ENCODE measurements around the gene GBGT1. TPM values are rescaled to one million over a fixed set of nuclear protein-coding genes. Genes with fewer than 3 reads are reported as not detected.

Gene GBGT1
- total RNA-seq, 2 experiments from 2014 or later, result 3.6 to 4.1 TPM

DNA sequence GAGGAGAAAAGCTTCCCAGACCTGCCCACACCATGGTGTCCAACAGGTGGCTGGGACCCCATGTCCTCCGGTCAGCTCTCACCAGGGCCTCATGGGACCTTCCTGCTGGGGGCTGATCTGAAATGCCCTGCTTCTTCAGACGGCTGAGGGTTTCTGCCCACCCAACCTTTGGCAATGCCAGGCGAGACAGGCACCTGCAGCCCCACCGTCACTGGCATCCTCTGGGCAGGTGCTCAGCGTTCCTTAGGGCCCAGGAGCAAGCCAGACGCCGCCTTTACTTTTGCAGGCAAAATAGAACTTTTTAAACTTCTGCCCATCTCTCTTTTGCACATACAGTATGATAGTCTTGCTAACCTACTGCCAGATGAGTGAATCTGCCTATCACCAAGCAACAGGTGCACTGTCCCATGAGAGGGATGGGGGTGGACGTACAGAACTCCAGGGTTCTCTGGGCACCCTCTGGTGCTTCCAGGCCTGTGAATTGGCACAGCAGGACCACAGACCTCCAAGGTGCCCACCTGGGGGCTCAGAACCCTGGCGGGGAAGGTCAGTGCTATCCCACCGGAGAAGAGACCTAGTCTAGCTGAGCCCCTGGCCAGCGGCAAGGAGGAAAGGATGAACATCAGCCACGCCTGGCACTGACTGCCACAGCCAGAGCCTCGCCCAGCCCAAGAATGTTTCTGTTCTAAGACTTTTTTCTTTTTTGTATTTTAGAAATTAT lies 37.9 kb upstream of the GBGT1 start:
- intact Hi-C loops (cut with micrococcal nuclease), result no loop called here

DNA sequence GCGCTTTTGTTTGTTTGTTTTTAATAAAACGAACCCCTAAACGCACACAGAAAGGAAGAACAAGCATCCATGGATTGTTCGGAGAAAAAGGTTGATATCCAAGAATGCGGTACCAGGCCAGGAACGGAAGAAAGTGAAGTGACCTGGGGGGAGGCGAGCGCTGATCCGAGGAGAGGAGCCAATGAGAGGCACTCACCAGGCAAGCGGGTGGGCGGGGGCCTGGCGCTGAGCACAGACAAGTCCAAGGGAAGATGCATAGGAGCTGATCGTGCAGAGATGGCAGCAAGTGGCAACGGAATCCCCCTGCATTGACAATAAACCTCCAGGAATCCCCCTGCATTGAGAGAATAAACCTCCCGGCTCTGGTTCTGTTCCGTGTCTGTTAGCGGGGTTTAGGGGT lies 36.9 kb upstream of the GBGT1 start:
- Mint-ChIP-seq H3K27ac (no peak overlapping the region), H3K4me3 (no peak overlapping the region), H3K9me3 (no peaks in the 10 kb centered on the region), H3K4me1 (ENCODE audit: low read depth) (peaks cover 3% of the 10 kb centered on the region), H3K27me3 (peaks cover 8% of the 10 kb centered on the region), H3K36me3 (ENCODE audit: low read depth) (no peaks in the 10 kb centered on the region)
- ATAC-seq, result no peak
- DNase-seq, result no peak
- ChIA-PET POLR2A (no interaction called here), CTCF (interaction anchor here (1.3 to 2.8 kb wide), 2 partner anchors 13 to 38 kb away, joined by 3 to 18 read pairs; no protein-coding TSS in a partner anchor)
- intact Hi-C loops (cut with micrococcal nuclease), result no loop called here
- TF ChIP-seq, protein P1, sequence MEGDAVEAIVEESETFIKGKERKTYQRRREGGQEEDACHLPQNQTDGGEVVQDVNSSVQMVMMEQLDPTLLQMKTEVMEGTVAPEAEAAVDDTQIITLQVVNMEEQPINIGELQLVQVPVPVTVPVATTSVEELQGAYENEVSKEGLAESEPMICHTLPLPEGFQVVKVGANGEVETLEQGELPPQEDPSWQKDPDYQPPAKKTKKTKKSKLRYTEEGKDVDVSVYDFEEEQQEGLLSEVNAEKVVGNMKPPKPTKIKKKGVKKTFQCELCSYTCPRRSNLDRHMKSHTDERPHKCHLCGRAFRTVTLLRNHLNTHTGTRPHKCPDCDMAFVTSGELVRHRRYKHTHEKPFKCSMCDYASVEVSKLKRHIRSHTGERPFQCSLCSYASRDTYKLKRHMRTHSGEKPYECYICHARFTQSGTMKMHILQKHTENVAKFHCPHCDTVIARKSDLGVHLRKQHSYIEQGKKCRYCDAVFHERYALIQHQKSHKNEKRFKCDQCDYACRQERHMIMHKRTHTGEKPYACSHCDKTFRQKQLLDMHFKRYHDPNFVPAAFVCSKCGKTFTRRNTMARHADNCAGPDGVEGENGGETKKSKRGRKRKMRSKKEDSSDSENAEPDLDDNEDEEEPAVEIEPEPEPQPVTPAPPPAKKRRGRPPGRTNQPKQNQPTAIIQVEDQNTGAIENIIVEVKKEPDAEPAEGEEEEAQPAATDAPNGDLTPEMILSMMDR (IDR thresholded peaks at IDR 0.05), result no peak

More for the DNA sequence above, 37.9 kb upstream of the GBGT1 start:
- no peak for ATAC-seq
- no peak overlapping the region for H3K4me3 Mint-ChIP-seq
- TF ChIP-seq, protein P1 (IDR thresholded peaks at IDR 0.05), result no peak
- peaks cover 3% of the 10 kb centered on the region for H3K4me1 Mint-ChIP-seq (ENCODE audit: low read depth)
- CTCF ChIA-PET, result interaction anchor here (0.6 to 2.8 kb wide), 2 partner anchors 14 to 41 kb away, joined by 3 to 18 read pairs; no protein-coding TSS in a partner anchor
- no peak for DNase-seq
- H3K27ac Mint-ChIP-seq, result no peak overlapping the region
- POLR2A ChIA-PET, result no interaction called here
- H3K27me3 Mint-ChIP-seq, result peaks cover 8% of the 10 kb centered on the region
- no peaks in the 10 kb centered on the region for H3K9me3 Mint-ChIP-seq
- H3K36me3 Mint-ChIP-seq (ENCODE audit: low read depth), result no peaks in the 10 kb centered on the region

DNA sequence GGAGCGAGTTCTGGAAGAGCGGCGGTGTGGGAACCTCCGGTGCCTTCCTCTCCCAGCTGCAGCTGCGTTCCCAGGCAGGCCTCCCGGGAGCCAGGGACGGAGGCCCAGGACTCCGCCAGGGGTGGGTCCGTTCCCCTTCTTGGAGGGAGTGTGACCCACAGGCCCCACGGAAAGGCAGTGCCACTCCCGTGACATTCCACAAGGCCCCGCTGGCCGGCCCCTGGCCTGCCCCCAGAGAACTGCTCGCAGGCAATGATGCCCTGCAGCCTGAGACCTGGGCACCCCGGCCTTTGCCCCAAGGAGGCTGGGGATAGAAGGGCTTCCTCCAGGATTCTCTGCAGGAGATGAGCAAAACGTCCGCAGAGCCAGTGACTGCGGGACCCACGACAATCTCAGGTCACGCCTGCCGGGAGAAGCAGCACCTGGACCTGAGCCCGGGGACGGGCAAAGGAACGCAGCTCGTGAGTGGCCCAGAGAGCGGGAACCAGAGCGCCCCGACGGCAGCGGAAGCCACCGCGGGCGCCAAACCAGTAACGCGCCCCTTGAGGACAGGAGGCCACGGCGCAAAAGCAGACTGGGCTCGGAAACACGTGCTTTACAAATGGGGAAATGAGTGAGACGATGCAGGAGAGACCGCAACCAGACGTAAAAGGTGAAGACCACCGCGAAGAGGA lies 36.1 kb upstream of the GBGT1 start:
- ChIA-PET CTCF (interaction anchor here (1.0 to 2.8 kb wide), 5 partner anchors 13 to 130 kb away, joined by 3 to 18 read pairs (median 3); no protein-coding TSS in a partner anchor), POLR2A (interaction anchor here (0.6 kb wide), 1 partner anchor 41 kb away, joined by 3 read pairs; no protein-coding TSS in a partner anchor)
- ATAC-seq, result peak; percentile 92
- Mint-ChIP-seq H3K36me3 (ENCODE audit: low read depth) (no peaks in the 10 kb centered on the region), H3K9me3 (peaks cover 4% of the 10 kb centered on the region), H3K27ac (peak overlapping the region; percentile 63), H3K27me3 (peaks cover 13% of the 10 kb centered on the region), H3K4me3 (peak overlapping the region; percentile 67), H3K4me1 (ENCODE audit: low read depth) (peaks cover 3% of the 10 kb centered on the region)
- TF ChIP-seq, protein P1 (IDR thresholded peaks at IDR 0.05), result no peak
- DNase-seq, result peak; percentile 68
- intact Hi-C loops (cut with micrococcal nuclease), result no loop called here

DNA sequence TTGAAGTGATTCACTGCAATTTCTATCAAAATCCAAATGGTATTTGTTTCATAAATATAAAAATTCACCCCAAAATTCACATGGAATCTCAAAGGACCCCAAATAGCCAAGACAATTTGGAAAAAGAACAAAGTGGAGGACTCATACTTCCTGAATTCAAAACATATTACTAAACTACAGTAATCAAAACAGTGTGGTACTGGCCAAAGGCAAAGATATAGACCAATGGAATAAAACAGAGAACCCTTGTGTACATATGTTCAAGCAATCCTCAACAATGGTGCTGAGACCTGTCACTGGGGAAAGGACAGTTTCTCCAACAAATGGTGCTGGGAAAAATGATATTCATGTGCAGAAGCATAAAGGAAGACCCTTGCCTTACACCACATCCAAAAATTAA lies 31.3 kb upstream of the GBGT1 start:
- ATAC-seq, result no peak
- Mint-ChIP-seq H3K27me3 (peaks cover 14% of the 10 kb centered on the region), H3K9me3 (peaks cover 4% of the 10 kb centered on the region), H3K4me3 (no peak overlapping the region), H3K27ac (no peak overlapping the region), H3K36me3 (ENCODE audit: low read depth) (no peaks in the 10 kb centered on the region), H3K4me1 (ENCODE audit: low read depth) (peaks cover 1% of the 10 kb centered on the region)
- intact Hi-C loops (cut with micrococcal nuclease), result no loop called here
- TF ChIP-seq, protein P1 (IDR thresholded peaks at IDR 0.05), result no peak
- no peak for DNase-seq
- ChIA-PET POLR2A (no interaction called here), CTCF (interaction anchor here (1.6 kb wide), 1 partner anchor 14 kb away, joined by 4 read pairs; no protein-coding TSS in a partner anchor)

DNA sequence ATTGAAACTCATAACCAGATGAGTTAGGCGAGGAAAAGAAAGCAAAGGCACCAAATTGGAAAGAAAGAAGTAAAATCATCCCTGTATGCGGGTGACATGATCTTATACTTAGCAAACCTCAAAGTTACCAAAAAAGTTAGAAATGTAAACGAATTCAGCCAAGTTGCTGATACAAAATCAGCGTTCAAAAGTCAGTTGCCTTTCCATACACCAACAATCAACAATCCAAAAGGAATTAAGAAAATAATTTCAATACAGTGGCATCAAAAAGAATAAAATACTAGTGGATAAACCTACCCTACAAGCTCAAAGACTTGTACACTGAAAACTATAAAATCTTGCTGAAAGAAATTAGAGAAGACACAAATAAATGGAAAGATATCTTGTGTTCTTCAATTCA lies 30.9 kb upstream of the GBGT1 start:
- DNase-seq (no peak), ATAC-seq (no peak)
- ChIA-PET POLR2A (no interaction called here), CTCF (interaction anchor here (1.6 kb wide), 1 partner anchor 13 kb away, joined by 4 read pairs; no protein-coding TSS in a partner anchor)
- H3K36me3 Mint-ChIP-seq (ENCODE audit: low read depth), result no peaks in the 10 kb centered on the region
- peaks cover 14% of the 10 kb centered on the region for H3K27me3 Mint-ChIP-seq
- H3K27ac Mint-ChIP-seq, result no peak overlapping the region
- intact Hi-C loops (cut with micrococcal nuclease), result no loop called here
- H3K4me3 Mint-ChIP-seq, result no peak overlapping the region
- H3K9me3 Mint-ChIP-seq, result peaks cover 4% of the 10 kb centered on the region
- TF ChIP-seq, protein P1 (IDR thresholded peaks at IDR 0.05), result no peak
- H3K4me1 Mint-ChIP-seq (ENCODE audit: low read depth), result no peaks in the 10 kb centered on the region

All from activated CD8-positive, alpha-beta T cell treated with anti-CD3 and anti-CD28 coated beads for 36 hours (primary cell).